GM23338 (cell line): ENCODE measurements around the gene HSD11B2.

Experiments
- CREB1 ChIP-seq: fragments of 250-450 bp; sonication (Bioruptor Pico); IDR thresholded peaks from 2 replicates; pipeline ENCODE4 v1.5.0; 2020; ENCODE audit warnings: low read depth, mild to moderate bottlenecking, moderate library complexity
- ETS1 ChIP-seq: IDR thresholded peaks from 2 replicates; pipeline ENCODE4 v1.6.1; 2016; ENCODE audit warnings: antibody characterized with exemption
- EZH2 ChIP-seq: fragments of 200-600 bp; sonication (generic); IDR thresholded peaks from one replicate; pipeline ENCODE4 v1.8.0; 2017; ENCODE audit warnings: antibody characterized with exemption, mild to moderate bottlenecking, low read depth; ENCODE audit not compliant: unreplicated experiment
- EZH2phosphoT487 ChIP-seq: fragments of 200-600 bp; sonication (generic); IDR thresholded peaks from one replicate; pipeline ENCODE4 v1.8.1; 2018; ENCODE audit warnings: antibody characterized with exemption; ENCODE audit not compliant: unreplicated experiment
- JUNB ChIP-seq: IDR thresholded peaks from one replicate; pipeline ENCODE4 v1.6.1; 2016; ENCODE audit warnings: antibody characterized with exemption; ENCODE audit not compliant: unreplicated experiment
- NANOG ChIP-seq: IDR thresholded peaks from 2 replicates; pipeline ENCODE4 v1.6.1; 2016; ENCODE audit warnings: antibody characterized with exemption, borderline replicate concordance
- POLR2AphosphoS5 ChIP-seq: IDR thresholded peaks from 2 replicates; pipeline ENCODE4 v1.6.1; 2016; ENCODE audit warnings: antibody characterized with exemption, low read depth
- STAT1 ChIP-seq: IDR thresholded peaks from one replicate; pipeline ENCODE4 v1.6.1; 2016; ENCODE audit warnings: antibody characterized with exemption; ENCODE audit not compliant: unreplicated experiment
- ZNF331 ChIP-seq: fragments of 250-450 bp; sonication (Bioruptor Pico); IDR thresholded peaks from 2 replicates; pipeline ENCODE4 v1.5.0; 2020; ENCODE audit warnings: low read depth, mild to moderate bottlenecking, moderate library complexity
- ZNF462 ChIP-seq: fragments of 250-450 bp; sonication (Bioruptor Pico); IDR thresholded peaks from 2 replicates; pipeline ENCODE4 v1.5.0; 2020; ENCODE audit warnings: mild to moderate bottlenecking, moderate library complexity
- TF ChIP-seq, protein P1 (sequence below), 2 experiments: fragments of 200-600 bp in 1 of 2; sonication (generic) in 1 of 2; conservative IDR thresholded peaks; 2 replicates each; pipeline versions ENCODE4 v1.5.1 to v1.6.1; 2016 to 2017; ENCODE audit warnings: antibody characterized with exemption in 2 of 2, low read depth in 2 of 2, mild to moderate bottlenecking in 2 of 2, moderate library complexity in 1 of 2
- TF ChIP-seq, protein P2 (sequence below): IDR thresholded peaks from one replicate; pipeline ENCODE4 v1.6.1; 2018; ENCODE audit warnings: antibody characterized with exemption; ENCODE audit not compliant: unreplicated experiment

DNA sequence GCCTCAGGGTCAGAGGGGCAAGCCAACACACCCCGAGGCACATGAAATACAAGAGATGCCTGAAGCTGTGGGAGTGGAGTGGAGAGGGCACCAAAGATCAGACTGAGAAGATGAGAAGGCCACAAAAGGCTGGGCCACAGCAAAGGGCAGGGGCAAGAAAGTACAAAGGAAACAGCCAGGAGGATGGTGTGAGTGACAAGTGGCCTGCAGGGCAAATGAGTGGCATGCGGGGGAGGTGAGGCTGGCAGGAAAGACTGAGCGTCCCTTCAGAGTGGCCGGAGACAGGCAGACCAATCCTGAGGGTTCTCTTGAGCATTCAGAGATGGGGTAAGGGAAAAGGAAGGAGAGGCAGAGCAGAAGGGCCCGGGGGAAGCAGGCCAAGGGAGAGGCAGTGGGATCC is 23.2 kb downstream of the HSD11B2 start:
- TF ChIP-seq EZH2phosphoT487 (no peak), POLR2AphosphoS5 (no peak), EZH2 (no peak), ETS1 (no peak), CREB1 (CRISPR knock-in tag) (no peak), JUNB (no peak), STAT1 (no peak), NANOG (no peak), ZNF331 (CRISPR knock-in tag) (no peak), ZNF462 (CRISPR knock-in tag) (no peak)
- TF ChIP-seq, protein P1, sequence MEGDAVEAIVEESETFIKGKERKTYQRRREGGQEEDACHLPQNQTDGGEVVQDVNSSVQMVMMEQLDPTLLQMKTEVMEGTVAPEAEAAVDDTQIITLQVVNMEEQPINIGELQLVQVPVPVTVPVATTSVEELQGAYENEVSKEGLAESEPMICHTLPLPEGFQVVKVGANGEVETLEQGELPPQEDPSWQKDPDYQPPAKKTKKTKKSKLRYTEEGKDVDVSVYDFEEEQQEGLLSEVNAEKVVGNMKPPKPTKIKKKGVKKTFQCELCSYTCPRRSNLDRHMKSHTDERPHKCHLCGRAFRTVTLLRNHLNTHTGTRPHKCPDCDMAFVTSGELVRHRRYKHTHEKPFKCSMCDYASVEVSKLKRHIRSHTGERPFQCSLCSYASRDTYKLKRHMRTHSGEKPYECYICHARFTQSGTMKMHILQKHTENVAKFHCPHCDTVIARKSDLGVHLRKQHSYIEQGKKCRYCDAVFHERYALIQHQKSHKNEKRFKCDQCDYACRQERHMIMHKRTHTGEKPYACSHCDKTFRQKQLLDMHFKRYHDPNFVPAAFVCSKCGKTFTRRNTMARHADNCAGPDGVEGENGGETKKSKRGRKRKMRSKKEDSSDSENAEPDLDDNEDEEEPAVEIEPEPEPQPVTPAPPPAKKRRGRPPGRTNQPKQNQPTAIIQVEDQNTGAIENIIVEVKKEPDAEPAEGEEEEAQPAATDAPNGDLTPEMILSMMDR (conservative IDR thresholded peaks at IDR 0.05; ENCODE audit: low read depth in 2 of 2), result no peak
- TF ChIP-seq, protein P2, sequence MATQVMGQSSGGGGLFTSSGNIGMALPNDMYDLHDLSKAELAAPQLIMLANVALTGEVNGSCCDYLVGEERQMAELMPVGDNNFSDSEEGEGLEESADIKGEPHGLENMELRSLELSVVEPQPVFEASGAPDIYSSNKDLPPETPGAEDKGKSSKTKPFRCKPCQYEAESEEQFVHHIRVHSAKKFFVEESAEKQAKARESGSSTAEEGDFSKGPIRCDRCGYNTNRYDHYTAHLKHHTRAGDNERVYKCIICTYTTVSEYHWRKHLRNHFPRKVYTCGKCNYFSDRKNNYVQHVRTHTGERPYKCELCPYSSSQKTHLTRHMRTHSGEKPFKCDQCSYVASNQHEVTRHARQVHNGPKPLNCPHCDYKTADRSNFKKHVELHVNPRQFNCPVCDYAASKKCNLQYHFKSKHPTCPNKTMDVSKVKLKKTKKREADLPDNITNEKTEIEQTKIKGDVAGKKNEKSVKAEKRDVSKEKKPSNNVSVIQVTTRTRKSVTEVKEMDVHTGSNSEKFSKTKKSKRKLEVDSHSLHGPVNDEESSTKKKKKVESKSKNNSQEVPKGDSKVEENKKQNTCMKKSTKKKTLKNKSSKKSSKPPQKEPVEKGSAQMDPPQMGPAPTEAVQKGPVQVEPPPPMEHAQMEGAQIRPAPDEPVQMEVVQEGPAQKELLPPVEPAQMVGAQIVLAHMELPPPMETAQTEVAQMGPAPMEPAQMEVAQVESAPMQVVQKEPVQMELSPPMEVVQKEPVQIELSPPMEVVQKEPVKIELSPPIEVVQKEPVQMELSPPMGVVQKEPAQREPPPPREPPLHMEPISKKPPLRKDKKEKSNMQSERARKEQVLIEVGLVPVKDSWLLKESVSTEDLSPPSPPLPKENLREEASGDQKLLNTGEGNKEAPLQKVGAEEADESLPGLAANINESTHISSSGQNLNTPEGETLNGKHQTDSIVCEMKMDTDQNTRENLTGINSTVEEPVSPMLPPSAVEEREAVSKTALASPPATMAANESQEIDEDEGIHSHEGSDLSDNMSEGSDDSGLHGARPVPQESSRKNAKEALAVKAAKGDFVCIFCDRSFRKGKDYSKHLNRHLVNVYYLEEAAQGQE, result no peak
